ENCODE measurements around the gene ABHD17C. TPM values are rescaled to one million over a fixed set of nuclear protein-coding genes. Genes with fewer than 3 reads are reported as not detected.
"Not testable (repeated sequence)": the region's sequence is repeated elsewhere in the genome, so short reads cannot be mapped to it uniquely, and the experiment has no call there.

The ABHD17C gene
- total RNA-seq: 28.2 TPM
- long read RNA-seq, transcript ABHD17C-201 (3 exons, 2,368 nt): major isoform, 98 of 109 reads
- long read RNA-seq, partial matches to known transcripts: 4 of 109 reads
- long read RNA-seq, other reads (novel, unspliced or antisense): 7 of 109 reads

GRCh38 chr15:80695099-80695910 lies at the start of gene ABHD17C:
Gene ABHD17C, plus strand, starts transcription at chr15:80695310. Its CDS starts 120 bp downstream, at chr15:80695430.
- peak within 1 kb of the TSS; percentile 89 for H3K27ac ChIP-seq
- DNase-seq (peak; percentile 76), ATAC-seq (peak; percentile 84 to 87)

GRCh38 chr15:80645494-80646065 lies 49.5 kb upstream of the ABHD17C start:
- no peak for TF ChIP-seq CTCF (IDR thresholded peaks at IDR 0.05)
- intact Hi-C loops (cut with DNase I): no loop called here
- no peak for ATAC-seq
- Histone ChIP-seq H3K27me3 (ENCODE audit: low read depth) (no peaks in the 10 kb centered on the region), H3K4me3 (no peak overlapping the region), H3K4me1 (no peaks in the 10 kb centered on the region), H3K36me3 (no peaks in the 10 kb centered on the region), H3K9me3 (no peaks in the 10 kb centered on the region), H3K27ac (no peak overlapping the region)
- DNase-seq: no peak

More at GRCh38 chr15:80695099-80695910, at the start of gene ABHD17C:
- Histone ChIP-seq H3K9me3 (no peaks in the 10 kb centered on the region), H3K4me1 (peaks cover 21% of the 10 kb centered on the region), H3K27me3 (ENCODE audit: low read depth) (no peaks in the 10 kb centered on the region), H3K36me3 (no peaks in the 10 kb centered on the region), H3K4me3 (peak within 1 kb of the TSS; percentile 80)
- intact Hi-C loops (cut with DNase I): loop anchor here (10.0 kb wide), 1 partner anchor 121 kb away; no protein-coding TSS in a partner anchor
- no peak for TF ChIP-seq CTCF (IDR thresholded peaks at IDR 0.05)

GRCh38 chr15:80647424-80647823 lies 47.7 kb upstream of the ABHD17C start:
- DNase-seq; H3K27ac ChIP-seq; H3K36me3 ChIP-seq; H3K27me3 ChIP-seq (ENCODE audit: low read depth); H3K4me1 ChIP-seq; H3K4me3 ChIP-seq; intact Hi-C loops (cut with DNase I); ATAC-seq: not testable (repeated sequence)
- H3K9me3 ChIP-seq: peaks cover 11% of the 10 kb centered on the region

- H3K36me3 ChIP-seq: no peaks in the 10 kb centered on the region
- DNase-seq (no peak), ATAC-seq (no peak)
- no peaks in the 10 kb centered on the region for H3K4me1 ChIP-seq
- H3K9me3 ChIP-seq: peaks cover 18% of the 10 kb centered on the region
- no peak overlapping the region for H3K4me3 ChIP-seq
- no peak for TF ChIP-seq CTCF (IDR thresholded peaks at IDR 0.05)
- H3K27me3 ChIP-seq (ENCODE audit: low read depth): no peaks in the 10 kb centered on the region
- H3K27ac ChIP-seq: no peak overlapping the region
- intact Hi-C loops (cut with DNase I): no loop called here
Observed at GRCh38 chr15:80654299-80654698, 40.8 kb upstream of the ABHD17C start.

- Histone ChIP-seq H3K4me1 (no peaks in the 10 kb centered on the region), H3K9me3 (no peaks in the 10 kb centered on the region), H3K27me3 (ENCODE audit: low read depth) (no peaks in the 10 kb centered on the region), H3K36me3 (no peaks in the 10 kb centered on the region), H3K4me3 (no peak overlapping the region), H3K27ac (no peak overlapping the region)
- TF ChIP-seq CTCF (IDR thresholded peaks at IDR 0.05): no peak
- ATAC-seq (no peak), DNase-seq (no peak)
- intact Hi-C loops (cut with DNase I): no loop called here
Observed at GRCh38 chr15:80659375-80659774, 35.7 kb upstream of the ABHD17C start.

GRCh38 chr15:80660119-80660518 lies 35.0 kb upstream of the ABHD17C start:
- no peaks in the 10 kb centered on the region for H3K36me3 ChIP-seq
- no peak overlapping the region for H3K4me3 ChIP-seq
- intact Hi-C loops (cut with DNase I): no loop called here
- H3K27me3 ChIP-seq (ENCODE audit: low read depth): no peaks in the 10 kb centered on the region
- peak; percentile 43 for TF ChIP-seq CTCF (IDR thresholded peaks at IDR 0.05)
- H3K4me1 ChIP-seq: no peaks in the 10 kb centered on the region
- H3K27ac ChIP-seq: no peak overlapping the region
- no peaks in the 10 kb centered on the region for H3K9me3 ChIP-seq
- DNase-seq (no peak), ATAC-seq (peak; percentile 59 to 78)

All from lower lobe of right lung (tissue), 2 donors.